ENCODE data around the gene CIITA.

The CIITA gene

GRCh38 chr16:10979717-10980601 lies 103.0 kb downstream of the CIITA start:
- no peak for DNase-seq (ENCODE audit: low read depth in 3 of 3, low spot score in 1 of 3)

DNA sequence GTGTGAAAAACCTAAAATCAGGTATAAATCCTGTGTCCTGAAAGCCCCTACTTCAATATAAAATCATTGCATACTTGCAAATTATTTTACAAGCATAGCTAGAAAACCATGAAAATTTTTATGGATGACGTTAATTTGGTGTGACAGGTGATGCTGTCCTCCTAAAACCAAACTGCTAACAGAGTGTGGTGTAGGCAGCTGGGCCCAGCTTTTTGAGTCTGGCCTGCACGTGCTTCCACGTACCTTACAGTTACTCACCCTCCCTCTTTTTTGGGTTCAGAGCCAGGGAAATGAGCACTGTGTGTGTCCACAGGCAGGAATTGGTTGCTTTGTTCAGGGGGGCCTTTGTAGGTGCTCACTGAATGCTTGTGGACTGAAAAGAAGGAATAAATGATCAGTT lies 103.8 kb downstream of the CIITA start:
- DNase-seq (ENCODE audit: low read depth in 3 of 3, low spot score in 1 of 3) = no peak

GRCh38 chr16:10981697-10982216 lies 104.8 kb downstream of the CIITA start:
- no peak for DNase-seq (ENCODE audit: low read depth in 3 of 3, low spot score in 1 of 3)

DNA sequence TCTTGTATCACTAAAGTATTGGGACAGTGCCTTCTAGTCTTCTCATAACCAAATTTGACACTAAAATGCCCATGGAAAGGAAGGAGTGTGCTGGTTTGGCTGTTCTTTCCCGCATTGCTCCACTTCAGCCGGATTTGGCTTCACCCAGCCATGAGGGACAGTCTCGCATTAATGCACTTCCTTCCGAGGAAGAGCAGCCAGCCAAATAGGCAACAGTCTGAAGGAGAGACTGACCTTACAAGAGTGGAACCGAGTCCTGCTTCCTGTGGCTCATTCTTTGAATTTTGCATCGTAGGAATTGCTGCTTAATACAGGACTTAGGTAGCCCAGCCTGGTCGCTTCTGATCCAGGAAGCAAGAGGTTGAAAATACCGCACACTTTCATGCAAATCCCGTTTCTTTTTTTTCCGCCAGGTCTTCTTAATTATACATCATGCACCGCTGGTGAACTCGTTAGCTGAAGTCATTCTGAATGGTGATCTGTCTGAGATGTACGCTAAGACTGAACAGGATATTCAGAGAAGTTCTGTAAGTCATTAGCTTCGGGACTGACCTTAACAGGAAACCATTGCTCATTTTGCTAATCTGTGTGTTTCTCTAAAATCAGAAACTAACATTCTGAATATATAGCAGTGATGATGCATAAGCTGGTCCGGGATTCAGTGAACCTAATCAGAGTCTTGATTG lies 105.6 kb downstream of the CIITA start:
- DNase-seq (ENCODE audit: low read depth in 3 of 3, low spot score in 1 of 3) = no peak

GRCh38 chr16:10983159-10983558 lies 106.2 kb downstream of the CIITA start:
- DNase-seq (ENCODE audit: low read depth in 3 of 3, low spot score in 1 of 3) = no peak

GRCh38 chr16:10984509-10984908 lies 107.5 kb downstream of the CIITA start:
- no peak for DNase-seq (ENCODE audit: low read depth in 3 of 3, low spot score in 1 of 3)
